Loucy (cell line): ENCODE data around the gene GNG2.
A peak's percentile ranks its signal among the peaks of the same experiment; 100 is the strongest.

Experiments used
- H2AFZ ChIP-seq: fragments of 200-600 bp; sonication (generic); 2 replicates; pipeline ENCODE4 v1.6.0; 2016; ENCODE audit warnings: antibody characterized with exemption, mild to moderate bottlenecking, low read length, moderate library complexity
- H3F3A ChIP-seq: fragments of 200-600 bp; 2 replicates; pipeline ENCODE4 v1.6.0; 2016; ENCODE audit warnings: antibody characterized with exemption, low read depth, mild to moderate bottlenecking
- H3K27me3 ChIP-seq: fragments of 200-600 bp; sonication (generic); 2 replicates; pipeline ENCODE4 v1.6.1; 2014; ENCODE audit warnings: low read length, mild to moderate bottlenecking; ENCODE audit not compliant: insufficient read depth, poor library complexity, severe bottlenecking
- H3K36me3 ChIP-seq: fragments of 200-600 bp; sonication (generic); 2 replicates; pipeline ENCODE4 v1.6.1; 2016; ENCODE audit warnings: low read length; ENCODE audit not compliant: insufficient read depth
- H3K4me1 ChIP-seq: fragments of 200-600 bp; sonication (generic); 2 replicates; pipeline ENCODE4 v1.5.1; 2014; ENCODE audit warnings: low read length, mild to moderate bottlenecking; ENCODE audit not compliant: insufficient read depth, poor library complexity, severe bottlenecking
- H3K4me2 ChIP-seq: fragments of 200-600 bp; sonication (generic); 2 replicates; pipeline ENCODE4 v1.6.0; 2014; ENCODE audit warnings: antibody characterized with exemption, low read length, low read depth, mild to moderate bottlenecking; ENCODE audit not compliant: poor library complexity, severe bottlenecking
- H3K4me3 ChIP-seq: fragments of 200-600 bp; sonication (generic); 2 replicates; pipeline ENCODE4 v1.5.1; 2014; ENCODE audit warnings: low read length, mild to moderate bottlenecking, mixed read lengths; ENCODE audit not compliant: poor library complexity, severe bottlenecking
- H3K79me2 ChIP-seq: fragments of 200-600 bp; sonication (generic); 2 replicates; pipeline ENCODE4 v1.6.1; 2014; ENCODE audit warnings: low read length; ENCODE audit not compliant: insufficient read depth
- H3K9ac ChIP-seq: fragments of 200-600 bp; sonication (generic); 2 replicates; pipeline ENCODE4 v1.6.0; 2014; ENCODE audit warnings: mild to moderate bottlenecking, low read depth, low read length, moderate library complexity; ENCODE audit not compliant: poor library complexity, severe bottlenecking
- H3K9me2 ChIP-seq: fragments of 200-600 bp; sonication (generic); replicated peaks from 2 replicates; pipeline ENCODE4 v1.6.1; 2016; ENCODE audit warnings: low read depth, low read length, mixed read lengths
- H3K9me3 ChIP-seq: fragments of 200-600 bp; sonication (generic); 2 replicates; pipeline ENCODE4 v1.6.1; 2014; ENCODE audit warnings: mild to moderate bottlenecking, antibody characterized with exemption, low read length, low read depth; ENCODE audit not compliant: insufficient read depth
- H4K20me1 ChIP-seq: fragments of 200-600 bp; sonication (generic); 2 replicates; pipeline ENCODE4 v1.6.0; 2014; ENCODE audit warnings: antibody characterized with exemption, low read length, mild to moderate bottlenecking; ENCODE audit not compliant: insufficient read depth, poor library complexity, severe bottlenecking
- CTCF ChIP-seq: fragments of 200-600 bp; sonication (generic); conservative IDR thresholded peaks from 2 replicates; pipeline ENCODE4 v1.5.1; 2014; ENCODE audit warnings: mild to moderate bottlenecking, antibody characterized with exemption, low read length
- EZH2phosphoT487 ChIP-seq: fragments of 200-600 bp; IDR thresholded peaks from 2 replicates; pipeline ENCODE4 v1.6.1; 2018; ENCODE audit warnings: antibody characterized with exemption, mild to moderate bottlenecking, moderate library complexity, borderline replicate concordance

The GNG2 gene

GRCh38 chr14:51860164-51860824 lies at the start of gene GNG2:
Gene GNG2, plus strand, starts transcription at chr14:51860612. Its CDS starts 90,067 bp downstream, at chr14:51950679.
- peak within 1 kb of the TSS; percentile 90 for H3K9ac ChIP-seq
- H3K4me1 ChIP-seq: peaks cover 57% of the 10 kb centered on the region
- TF ChIP-seq EZH2phosphoT487: no peak
- no peak for TF ChIP-seq CTCF

GRCh38 chr14:51811706-51812105 lies 48.7 kb upstream of the GNG2 start:
- no peak for TF ChIP-seq CTCF
- TF ChIP-seq EZH2phosphoT487: no peak

More at GRCh38 chr14:51860164-51860824, at the start of gene GNG2:
- peaks cover 33% of the 10 kb centered on the region for H4K20me1 ChIP-seq
- 0 out of 2 replicates have a peak, but pooled peaks cover 2% of the 10 kb centered on the region for H3K9me3 ChIP-seq
- H3K27me3 ChIP-seq: no peaks in the 10 kb centered on the region
- peak within 1 kb of the TSS; percentile 76 for H2AFZ ChIP-seq
- no peaks in the 10 kb centered on the region for H3F3A ChIP-seq
- H3K4me2 ChIP-seq: peak within 1 kb of the TSS; percentile 84
- no peaks in the 10 kb centered on the region for H3K9me2 ChIP-seq
- H3K4me3 ChIP-seq: peak within 1 kb of the TSS; percentile 87
- H3K79me2 ChIP-seq: peaks cover 47% of the 10 kb centered on the region
- H3K36me3 ChIP-seq: no peaks in the 10 kb centered on the region

GRCh38 chr14:51816031-51816430 lies 44.4 kb upstream of the GNG2 start:
- TF ChIP-seq CTCF: no peak
- no peak for TF ChIP-seq EZH2phosphoT487
- Histone ChIP-seq H3K36me3 (no peaks in the 10 kb centered on the region), H3K27me3 (no peaks in the 10 kb centered on the region), H3K4me1 (no peaks in the 10 kb centered on the region), H3K9ac (no peak overlapping the region), H4K20me1 (no peaks in the 10 kb centered on the region), H3K9me2 (no peaks in the 10 kb centered on the region), H3K4me2 (no peak overlapping the region), H3K4me3 (no peak overlapping the region), H3F3A (no peaks in the 10 kb centered on the region), H2AFZ (no peak overlapping the region), H3K79me2 (no peaks in the 10 kb centered on the region), H3K9me3 (no peaks in the 10 kb centered on the region)

More at GRCh38 chr14:51811706-51812105, 48.7 kb upstream of the GNG2 start:
- Histone ChIP-seq H4K20me1 (no peaks in the 10 kb centered on the region), H3K9me3 (no peaks in the 10 kb centered on the region), H3K27me3 (no peaks in the 10 kb centered on the region), H3K9me2 (no peaks in the 10 kb centered on the region), H3K4me1 (no peaks in the 10 kb centered on the region), H2AFZ (no peak overlapping the region), H3K9ac (no peak overlapping the region), H3F3A (no peaks in the 10 kb centered on the region), H3K79me2 (no peaks in the 10 kb centered on the region), H3K4me2 (no peak overlapping the region), H3K36me3 (no peaks in the 10 kb centered on the region), H3K4me3 (no peak overlapping the region)
